NCI-H2196 (cell line): Measurements from ENCODE around the gene DNAJB14.
"Not testable (repeated sequence)": the region's sequence is repeated elsewhere in the genome, so short reads cannot be mapped to it uniquely, and the experiment has no call there.

Experiments used
- DNase-seq: peaks from one replicate; lab custom pipeline; 2025; ENCODE audit not compliant: unreplicated experiment; lab: John Stamatoyannopoulos, UW

Gene DNAJB14

GRCh38 chr4:99946356-99947189, at the start of gene DNAJB14:
TSS of gene DNAJB14 (minus strand) at chr4:99946618. CDS start at chr4:99946571, 47 bp downstream.
- DNase-seq: peak; percentile 31

- DNase-seq: no peak
These were observed 45.3 kb upstream of the DNAJB14 start for GRCh38 chr4:99991741-99992140.

GRCh38 chr4:99987681-99988080, 41.3 kb upstream of the DNAJB14 start:
- DNase-seq: no peak

- DNase-seq: no peak
These were observed 40.4 kb upstream of the DNAJB14 start for GRCh38 chr4:99986792-99987191.

- DNase-seq: no peak
These were observed 37.0 kb upstream of the DNAJB14 start for GRCh38 chr4:99983289-99983943.

- no peak for DNase-seq
These were observed 33.5 kb upstream of the DNAJB14 start for GRCh38 chr4:99979872-99980271.

- no peak for DNase-seq
These were observed 25.2 kb upstream of the DNAJB14 start for GRCh38 chr4:99971453-99972111.

GRCh38 chr4:99968330-99968729, 21.9 kb upstream of the DNAJB14 start:
- DNase-seq: no peak

GRCh38 chr4:99966692-99967091, 20.3 kb upstream of the DNAJB14 start:
- no peak for DNase-seq

GRCh38 chr4:99965674-99966350, 19.4 kb upstream of the DNAJB14 start:
- no peak for DNase-seq

- DNase-seq: no peak
These were observed 18.8 kb upstream of the DNAJB14 start for GRCh38 chr4:99965173-99965572.

- no peak for DNase-seq
These were observed 15.3 kb upstream of the DNAJB14 start for GRCh38 chr4:99961711-99962110.

GRCh38 chr4:99960648-99961047, 14.2 kb upstream of the DNAJB14 start:
- DNase-seq: no peak

- DNase-seq: not testable (repeated sequence)
These were observed 11.8 kb upstream of the DNAJB14 start for GRCh38 chr4:99958207-99958606.

GRCh38 chr4:99950913-99951254, 4.5 kb upstream of the DNAJB14 start:
- no peak for DNase-seq

GRCh38 chr4:99949999-99950912, 3.8 kb upstream of the DNAJB14 start, which contains the start of gene H2AZ1:
TSS of gene H2AZ1 (minus strand) at chr4:99950275. CDS start at chr4:99950170, 105 bp downstream.
- peak; percentile 91 for DNase-seq

- DNase-seq: peak; percentile 80
These were observed 2.9 kb upstream of the DNAJB14 start for GRCh38 chr4:99949034-99949998.

GRCh38 chr4:99947608-99948007, 1.2 kb upstream of the DNAJB14 start:
- no peak for DNase-seq

- DNase-seq: no peak
These were observed 766 bp upstream of the DNAJB14 start for GRCh38 chr4:99947190-99947578.
